Smooth muscle cell (in vitro differentiated cells): Measurements from ENCODE around the gene OTOA. TPM values are rescaled to one million over a fixed set of nuclear protein-coding genes. Genes with fewer than 3 reads are reported as not detected.
"Not testable (repeated sequence)": the region's sequence is repeated elsewhere in the genome, so short reads cannot be mapped to it uniquely, and the experiment has no call there.

Experiments used
- DNase-seq: peaks from one replicate; lab custom pipeline; 2025; ENCODE audit not compliant: unreplicated experiment; lab: John Stamatoyannopoulos, UW
- H2AFZ ChIP-seq: fragments of 200-600 bp; sonication (generic); 2 replicates; pipeline ENCODE4 v1.6.0; 2016; ENCODE audit warnings: antibody characterized with exemption, low read depth, mild to moderate bottlenecking
- H3F3A ChIP-seq: fragments of 200-600 bp; sonication (generic); 2 replicates; pipeline ENCODE4 v1.6.0; 2017; ENCODE audit warnings: antibody characterized with exemption, low read depth
- H3K27ac ChIP-seq: fragments of 200-600 bp; sonication (generic); 2 replicates; pipeline ENCODE4 v1.5.1; 2016; ENCODE audit warnings: low read depth, mild to moderate bottlenecking
- H3K27me3 ChIP-seq: fragments of 200-600 bp; sonication (generic); 2 replicates; pipeline ENCODE4 v1.6.1; 2016; ENCODE audit warnings: low read depth, mild to moderate bottlenecking
- H3K36me3 ChIP-seq: fragments of 200-600 bp; sonication (generic); 2 replicates; pipeline ENCODE4 v1.5.1; 2016; ENCODE audit warnings: low read depth
- H3K4me1 ChIP-seq: fragments of 200-600 bp; sonication (generic); 2 replicates; pipeline ENCODE4 v1.5.1; 2016; ENCODE audit warnings: low read depth
- H3K4me2 ChIP-seq: fragments of 200-600 bp; sonication (generic); 2 replicates; pipeline ENCODE4 v1.6.0; 2016; ENCODE audit warnings: mild to moderate bottlenecking
- H3K4me3 ChIP-seq: fragments of 200-600 bp; sonication (generic); 2 replicates; pipeline ENCODE4 v1.5.1; 2016; ENCODE audit warnings: mild to moderate bottlenecking
- H3K79me2 ChIP-seq: fragments of 200-600 bp; sonication (generic); 2 replicates; pipeline ENCODE4 v1.6.0; 2016; ENCODE audit warnings: low read depth, mild to moderate bottlenecking
- H3K9ac ChIP-seq: fragments of 200-600 bp; sonication (generic); 2 replicates; pipeline ENCODE4 v1.6.0; 2016; ENCODE audit warnings: low read depth
- H3K9me3 ChIP-seq: fragments of 200-600 bp; sonication (generic); replicated peaks from 2 replicates; pipeline ENCODE4 v1.5.1; 2016; ENCODE audit warnings: low read depth
- H4K20me1 ChIP-seq: fragments of 200-600 bp; sonication (generic); 2 replicates; pipeline ENCODE4 v1.6.0; 2016; ENCODE audit warnings: low read depth
- WGBS: methylation state at CpG from one replicate; pipeline ENCODE4 v1.1.7; 2016; ENCODE audit warnings: low lambda C conversion rate; 5-methylcytosine and 5-hydroxymethylcytosine counted together
- polyA plus RNA-seq: library from polyadenylated mRNA; unstranded; fragments of >200 nt; fragmentation: Nextera tagmentation; extraction: Ambion mirVana; gene quantifications from 2 replicates; pipeline ENCODE4 v1.2.1, GENCODE V29; 2016
- total RNA-seq: library from RNA; depleted of rRNA; stranded (reverse); fragments of >200 nt; gene quantifications from 2 replicates; pipeline ENCODE4 v1.2.3, GENCODE V29; 2014

Gene OTOA
- total and polyA plus RNA-seq, 2 experiments from 2014 or later: not detected

GRCh38 chr16:21770584-21770983 is 106.8 kb downstream of the OTOA start:
- WGBS: no CpG with 5 or more reads among the region's 5 CpGs
- not testable (repeated sequence) for H4K20me1 ChIP-seq

GRCh38 chr16:21772547-21773206 is 108.9 kb downstream of the OTOA start:
- not testable (repeated sequence) for H3K27ac ChIP-seq, DNase-seq, H4K20me1 ChIP-seq, H3K27me3 ChIP-seq, H3K4me2 ChIP-seq, H2AFZ ChIP-seq, H3K4me3 ChIP-seq, H3K79me2 ChIP-seq, H3F3A ChIP-seq, H3K9ac ChIP-seq, H3K4me1 ChIP-seq, H3K36me3 ChIP-seq, H3K9me3 ChIP-seq
- 88% methylated on average over 9 of the region's 9 CpGs for WGBS

More at GRCh38 chr16:21770584-21770983, 106.8 kb downstream of the OTOA start:
- not testable (repeated sequence) for H3K27me3 ChIP-seq, H3K9me3 ChIP-seq, H3K4me2 ChIP-seq, DNase-seq, H3K27ac ChIP-seq, H3K4me3 ChIP-seq, H3K4me1 ChIP-seq, H3K36me3 ChIP-seq, H3K79me2 ChIP-seq, H3K9ac ChIP-seq, H3F3A ChIP-seq, H2AFZ ChIP-seq

- H3K4me2 ChIP-seq, H3K4me1 ChIP-seq, H4K20me1 ChIP-seq, H3K36me3 ChIP-seq, H3K9ac ChIP-seq, H2AFZ ChIP-seq, H3K4me3 ChIP-seq, H3K79me2 ChIP-seq, H3K27me3 ChIP-seq, DNase-seq, H3K9me3 ChIP-seq, H3K27ac ChIP-seq, H3F3A ChIP-seq: not testable (repeated sequence)
- 97% methylated on average over 5 of the region's 5 CpGs for WGBS
Observed at GRCh38 chr16:21773207-21773553, 109.4 kb downstream of the OTOA start.

GRCh38 chr16:21780525-21780924 is 116.8 kb downstream of the OTOA start:
- not testable (repeated sequence) for DNase-seq, H3K27me3 ChIP-seq, H3K79me2 ChIP-seq, H3K9me3 ChIP-seq, H3F3A ChIP-seq, H3K9ac ChIP-seq, H3K4me1 ChIP-seq, H3K4me2 ChIP-seq, H3K4me3 ChIP-seq, H4K20me1 ChIP-seq, H2AFZ ChIP-seq, H3K36me3 ChIP-seq, H3K27ac ChIP-seq
- no CpG with 5 or more reads among the region's 5 CpGs for WGBS

- not testable (repeated sequence) for H3F3A ChIP-seq, H4K20me1 ChIP-seq, H3K36me3 ChIP-seq, H3K27me3 ChIP-seq, H3K4me3 ChIP-seq, H3K4me1 ChIP-seq, H3K9me3 ChIP-seq, H3K4me2 ChIP-seq, H3K79me2 ChIP-seq, H2AFZ ChIP-seq, H3K27ac ChIP-seq, DNase-seq, H3K9ac ChIP-seq
- WGBS: 9% methylated on average over 1 of the region's 1 CpG
Observed at GRCh38 chr16:21790506-21790905, 126.7 kb downstream of the OTOA start.

GRCh38 chr16:21793310-21793709 is 129.5 kb downstream of the OTOA start:
- not testable (repeated sequence) for H3K79me2 ChIP-seq, H3K36me3 ChIP-seq, DNase-seq, H2AFZ ChIP-seq, H3K9me3 ChIP-seq, H3K4me3 ChIP-seq, H3K4me2 ChIP-seq, H3K4me1 ChIP-seq, H4K20me1 ChIP-seq, H3K9ac ChIP-seq, H3F3A ChIP-seq, H3K27ac ChIP-seq, H3K27me3 ChIP-seq
- 94% methylated on average over 3 of the region's 3 CpGs for WGBS

- DNase-seq, H3K9ac ChIP-seq, H3K36me3 ChIP-seq, H3K9me3 ChIP-seq, H3K4me1 ChIP-seq, H2AFZ ChIP-seq, H4K20me1 ChIP-seq, H3K27me3 ChIP-seq, H3K4me2 ChIP-seq, H3K4me3 ChIP-seq, H3K27ac ChIP-seq, H3F3A ChIP-seq, H3K79me2 ChIP-seq: not testable (repeated sequence)
- no CpG with 5 or more reads among the region's 3 CpGs for WGBS
Observed at GRCh38 chr16:21798601-21799000, 134.8 kb downstream of the OTOA start.
